ENCODE results near the gene HSPA6.
"Not testable (repeated sequence)": the region's sequence is repeated elsewhere in the genome, so short reads cannot be mapped to it uniquely, and the experiment has no call there.

Gene HSPA6

GRCh38 chr1:161537068-161537669 lies 12.8 kb downstream of the HSPA6 start:
- not testable (repeated sequence) for DNase-seq

- not testable (repeated sequence) for DNase-seq
These were observed 14.7 kb downstream of the HSPA6 start for GRCh38 chr1:161538925-161539479.

GRCh38 chr1:161539731-161540569 lies 15.6 kb downstream of the HSPA6 start:
- peak; percentile 96 for DNase-seq

- DNase-seq, result peak; percentile 58
These were observed 16.2 kb downstream of the HSPA6 start for GRCh38 chr1:161540570-161540960.

- DNase-seq, result peak; percentile 97
These were observed 17.8 kb downstream of the HSPA6 start for GRCh38 chr1:161542091-161542559.

- peak; percentile 69 for DNase-seq
These were observed 18.8 kb downstream of the HSPA6 start for GRCh38 chr1:161543125-161543524.

GRCh38 chr1:161545005-161545731 lies 20.8 kb downstream of the HSPA6 start:
- DNase-seq, result peak; percentile 31

GRCh38 chr1:161547995-161548741 lies 23.8 kb downstream of the HSPA6 start:
- not testable (repeated sequence) for DNase-seq

- DNase-seq, result not testable (repeated sequence)
These were observed 24.5 kb downstream of the HSPA6 start for GRCh38 chr1:161548749-161549406.

GRCh38 chr1:161549652-161550051 lies 25.3 kb downstream of the HSPA6 start, which contains the start of gene FCGR3A:
Gene FCGR3A (minus strand): TSS chr1:161549818. CDS start chr1:161549736, 82 bp downstream.
- DNase-seq, result no peak

- not testable (repeated sequence) for DNase-seq
These were observed 26.6 kb downstream of the HSPA6 start for GRCh38 chr1:161550942-161551341.

- not testable (repeated sequence) for DNase-seq
These were observed 29.3 kb downstream of the HSPA6 start for GRCh38 chr1:161553631-161554030.

GRCh38 chr1:161554340-161554739 lies 30.0 kb downstream of the HSPA6 start:
- not testable (repeated sequence) for DNase-seq

GRCh38 chr1:161554815-161555417 lies 30.6 kb downstream of the HSPA6 start:
- not testable (repeated sequence) for DNase-seq

GRCh38 chr1:161556143-161556542 lies 31.8 kb downstream of the HSPA6 start:
- peak; percentile 81 for DNase-seq

- DNase-seq, result peak; percentile 57
These were observed 32.6 kb downstream of the HSPA6 start for GRCh38 chr1:161556990-161557389.

- peak; percentile 98 for DNase-seq
These were observed 33.4 kb downstream of the HSPA6 start for GRCh38 chr1:161557506-161558450.

GRCh38 chr1:161560960-161561715 lies 36.8 kb downstream of the HSPA6 start:
- DNase-seq, result peak; percentile 79

- not testable (repeated sequence) for DNase-seq
These were observed 38.1 kb downstream of the HSPA6 start for GRCh38 chr1:161562441-161562840.

Data from hematopoietic multipotent progenitor cell treated with erythropoietin and hydrocortisone succinate and interleukin-3 and kit ligand, for 8 days (in vitro differentiated cells).